SK-N-SH treated with all-trans-retinoic acid at 6 μM for 48 hours (cell line): Measurements from ENCODE around the gene OSBPL5.

ENCODE experiments used
- ATAC-seq: fragments of 200-7000 bp; cut with Tn5 transposase; 3 replicates; pipeline ENCODE4 v1.9.1; 2020; ENCODE audit warnings: mild to moderate bottlenecking, moderate library complexity
- ARNTL ChIP-seq: fragments of 450-650 bp; formaldehyde crosslinking; IDR thresholded peaks from 2 replicates; pipeline ENCODE4 v1.5.0; 2020; ENCODE audit warnings: low read depth, mild to moderate bottlenecking, moderate library complexity, borderline replicate concordance
- BACH2 ChIP-seq: fragments of 250-450 bp; sonication (Bioruptor Pico); IDR thresholded peaks from 2 replicates; pipeline ENCODE4 v1.9.0; 2021; ENCODE audit warnings: mild to moderate bottlenecking, borderline replicate concordance
- CREB5 ChIP-seq: fragments of 250-450 bp; sonication (Bioruptor Pico); IDR thresholded peaks from 2 replicates; pipeline ENCODE4 v1.5.1; 2020; ENCODE audit warnings: low read depth, mild to moderate bottlenecking, moderate library complexity
- CSDC2 ChIP-seq: fragments of 250-450 bp; sonication (Bioruptor Pico); IDR thresholded peaks from 2 replicates; pipeline ENCODE4 v1.5.0; 2020; ENCODE audit warnings: mild to moderate bottlenecking, moderate library complexity
- CSRNP3 ChIP-seq: fragments of 250-450 bp; sonication (Bioruptor Pico); IDR thresholded peaks from 2 replicates; pipeline ENCODE4 v1.5.1; 2021; ENCODE audit warnings: mild to moderate bottlenecking, moderate library complexity
- ESRRG ChIP-seq: fragments of 250-450 bp; sonication (Bioruptor Pico); IDR thresholded peaks from 2 replicates; pipeline ENCODE4 v1.6.1; 2021; ENCODE audit warnings: mild to moderate bottlenecking
- ISL1 ChIP-seq: fragments of 250-450 bp; sonication (Bioruptor Pico); IDR thresholded peaks from 2 replicates; pipeline ENCODE4 v2.1.2; 2022; ENCODE audit warnings: mild to moderate bottlenecking, moderate library complexity
- PATZ1 ChIP-seq: fragments of 250-450 bp; sonication (Bioruptor Pico); IDR thresholded peaks from 2 replicates; pipeline ENCODE4 v1.8.0; 2020; ENCODE audit warnings: mild to moderate bottlenecking, moderate library complexity, borderline replicate concordance
- POU6F1 ChIP-seq: fragments of 250-450 bp; sonication (Bioruptor Pico); IDR thresholded peaks from 2 replicates; pipeline ENCODE4 v1.8.0; 2021; ENCODE audit warnings: low read depth, mild to moderate bottlenecking, moderate library complexity, borderline replicate concordance
- PPARA ChIP-seq: fragments of 250-450 bp; sonication (Bioruptor Pico); IDR thresholded peaks from 2 replicates; pipeline ENCODE4 v1.5.0; 2020; ENCODE audit warnings: mild to moderate bottlenecking, borderline replicate concordance
- RARB ChIP-seq: fragments of 250-450 bp; sonication (Bioruptor Pico); IDR thresholded peaks from 2 replicates; pipeline ENCODE4 v1.8.0; 2021; ENCODE audit warnings: mild to moderate bottlenecking, moderate library complexity
- TCF4 ChIP-seq: fragments of 250-450 bp; sonication (Bioruptor Pico); IDR thresholded peaks from 2 replicates; pipeline ENCODE4 v1.8.0; 2021; ENCODE audit warnings: mild to moderate bottlenecking, moderate library complexity, borderline replicate concordance
- TOX ChIP-seq: fragments of 250-450 bp; sonication (Bioruptor Pico); IDR thresholded peaks from 2 replicates; pipeline ENCODE4 v1.8.0; 2021; ENCODE audit warnings: mild to moderate bottlenecking, moderate library complexity, borderline replicate concordance
- TSHZ2 ChIP-seq: fragments of 250-450 bp; sonication (Bioruptor Pico); IDR thresholded peaks from 2 replicates; pipeline ENCODE4 v1.5.0; 2020; ENCODE audit warnings: mild to moderate bottlenecking, moderate library complexity
- ZC3H10 ChIP-seq: fragments of 250-450 bp; sonication (Bioruptor Pico); IDR thresholded peaks from 2 replicates; pipeline ENCODE4 v1.5.1; 2021; ENCODE audit warnings: mild to moderate bottlenecking, moderate library complexity
- ZFP3 ChIP-seq: fragments of 250-450 bp; sonication (Bioruptor Pico); IDR thresholded peaks from 2 replicates; pipeline ENCODE4 v1.5.0; 2020; ENCODE audit warnings: mild to moderate bottlenecking, moderate library complexity
- ZNF565 ChIP-seq: fragments of 450-650 bp; formaldehyde crosslinking; conservative IDR thresholded peaks from 2 replicates; pipeline ENCODE4 v1.5.0; 2020; ENCODE audit warnings: low read depth, mild to moderate bottlenecking, moderate library complexity
- ZNF70 ChIP-seq: fragments of 450-650 bp; formaldehyde crosslinking; IDR thresholded peaks from 2 replicates; pipeline ENCODE4 v1.5.0; 2020; ENCODE audit warnings: mild to moderate bottlenecking, moderate library complexity
- ZNF8 ChIP-seq: fragments of 450-650 bp; formaldehyde crosslinking; IDR thresholded peaks from 2 replicates; pipeline ENCODE4 v1.5.0; 2020; ENCODE audit warnings: mild to moderate bottlenecking, moderate library complexity

The OSBPL5 gene

GRCh38 chr11:3163241-3163981 is 1.7 kb downstream of the OSBPL5 start:
- no peak for ATAC-seq
- TF ChIP-seq POU6F1 (CRISPR knock-in tag) (no peak), ZC3H10 (no peak), BACH2 (CRISPR knock-in tag) (no peak), ZNF565 (CRISPR knock-in tag) (no peak), ZFP3 (no peak), PPARA (CRISPR knock-in tag) (no peak), ESRRG (CRISPR knock-in tag) (no peak), TOX (CRISPR knock-in tag) (no peak), ARNTL (CRISPR knock-in tag) (no peak), CREB5 (no peak), ISL1 (CRISPR knock-in tag) (no peak), TSHZ2 (CRISPR knock-in tag) (no peak), PATZ1 (CRISPR knock-in tag) (no peak), TCF4 (CRISPR knock-in tag) (no peak), ZNF8 (CRISPR knock-in tag) (no peak), ZNF70 (CRISPR knock-in tag) (no peak)

- ATAC-seq: no peak
- TF ChIP-seq ARNTL (CRISPR knock-in tag) (no peak), CSDC2 (no peak), RARB (no peak), CREB5 (no peak), ISL1 (CRISPR knock-in tag) (no peak), PPARA (CRISPR knock-in tag) (no peak), BACH2 (CRISPR knock-in tag) (no peak), PATZ1 (CRISPR knock-in tag) (no peak), POU6F1 (CRISPR knock-in tag) (no peak), CSRNP3 (no peak)
Measured at GRCh38 chr11:3162410-3163240, 2.5 kb downstream of the OSBPL5 start.
